D721Med (cell line): ENCODE data around the gene GALNT2.

Experiments used
- DNase-seq: peaks from one replicate; pipeline ENCODE4 v3.0.0; 2011; ENCODE audit warnings: low spot score; ENCODE audit not compliant: insufficient read length
- FAIRE-seq: peaks from 2 replicates; lab custom pipeline; 2011; peaks lifted over from hg19 to GRCh38; lab: Jason Lieb, UNC
- TF ChIP-seq, protein P1 (sequence below): IDR thresholded peaks from 2 replicates; pipeline ENCODE4 v1.5.1; 2012; ENCODE audit warnings: mild to moderate bottlenecking, control low read depth; ENCODE audit not compliant: insufficient read depth; ENCODE audit errors: missing control alignments

The GALNT2 gene

DNA sequence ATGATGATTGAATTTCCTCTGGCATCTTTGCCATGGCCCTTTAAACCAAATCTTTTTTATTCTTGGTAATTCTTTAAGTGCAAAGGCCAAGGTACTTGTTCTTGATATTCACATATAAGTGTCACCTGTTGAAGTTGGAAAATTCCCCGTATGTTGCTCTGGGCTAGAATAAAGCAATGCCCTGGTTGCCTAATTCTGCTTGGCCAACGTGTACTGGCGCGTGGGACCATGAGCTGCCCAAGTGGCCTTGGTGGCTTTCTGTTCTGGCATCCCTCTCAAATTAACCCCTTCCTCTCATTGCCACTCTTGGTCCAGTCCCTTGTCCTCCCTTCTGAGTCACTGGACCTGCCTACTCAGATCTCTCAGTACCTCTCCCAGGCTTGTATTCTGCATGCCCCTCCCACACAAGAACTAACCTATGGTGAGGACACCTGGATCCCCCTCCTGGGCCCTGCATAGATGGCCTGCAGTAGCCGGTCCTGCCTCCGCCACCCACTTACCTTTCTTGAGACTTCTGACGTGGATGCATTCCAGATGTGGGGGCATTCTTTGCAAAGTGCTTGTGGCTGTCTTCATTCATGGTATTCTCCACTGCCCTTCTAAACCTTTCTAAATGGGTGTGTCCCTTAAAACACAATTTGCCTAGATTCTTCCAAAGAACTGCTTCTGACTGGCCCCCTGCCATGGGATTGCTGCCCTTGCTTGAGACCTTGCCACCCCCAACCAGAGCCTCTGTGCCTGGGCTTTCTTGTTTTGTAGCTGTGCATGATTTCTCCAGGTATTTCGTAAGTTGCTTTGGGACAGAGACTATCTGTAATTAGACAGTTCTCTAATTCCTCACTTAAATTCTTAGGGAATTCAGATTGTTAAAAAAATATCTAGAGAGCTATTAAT lies 152.4 kb downstream of the GALNT2 start:
- TF ChIP-seq, protein P1, sequence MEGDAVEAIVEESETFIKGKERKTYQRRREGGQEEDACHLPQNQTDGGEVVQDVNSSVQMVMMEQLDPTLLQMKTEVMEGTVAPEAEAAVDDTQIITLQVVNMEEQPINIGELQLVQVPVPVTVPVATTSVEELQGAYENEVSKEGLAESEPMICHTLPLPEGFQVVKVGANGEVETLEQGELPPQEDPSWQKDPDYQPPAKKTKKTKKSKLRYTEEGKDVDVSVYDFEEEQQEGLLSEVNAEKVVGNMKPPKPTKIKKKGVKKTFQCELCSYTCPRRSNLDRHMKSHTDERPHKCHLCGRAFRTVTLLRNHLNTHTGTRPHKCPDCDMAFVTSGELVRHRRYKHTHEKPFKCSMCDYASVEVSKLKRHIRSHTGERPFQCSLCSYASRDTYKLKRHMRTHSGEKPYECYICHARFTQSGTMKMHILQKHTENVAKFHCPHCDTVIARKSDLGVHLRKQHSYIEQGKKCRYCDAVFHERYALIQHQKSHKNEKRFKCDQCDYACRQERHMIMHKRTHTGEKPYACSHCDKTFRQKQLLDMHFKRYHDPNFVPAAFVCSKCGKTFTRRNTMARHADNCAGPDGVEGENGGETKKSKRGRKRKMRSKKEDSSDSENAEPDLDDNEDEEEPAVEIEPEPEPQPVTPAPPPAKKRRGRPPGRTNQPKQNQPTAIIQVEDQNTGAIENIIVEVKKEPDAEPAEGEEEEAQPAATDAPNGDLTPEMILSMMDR: no peak
- DNase-seq (no peak), FAIRE-seq (no peak)

DNA sequence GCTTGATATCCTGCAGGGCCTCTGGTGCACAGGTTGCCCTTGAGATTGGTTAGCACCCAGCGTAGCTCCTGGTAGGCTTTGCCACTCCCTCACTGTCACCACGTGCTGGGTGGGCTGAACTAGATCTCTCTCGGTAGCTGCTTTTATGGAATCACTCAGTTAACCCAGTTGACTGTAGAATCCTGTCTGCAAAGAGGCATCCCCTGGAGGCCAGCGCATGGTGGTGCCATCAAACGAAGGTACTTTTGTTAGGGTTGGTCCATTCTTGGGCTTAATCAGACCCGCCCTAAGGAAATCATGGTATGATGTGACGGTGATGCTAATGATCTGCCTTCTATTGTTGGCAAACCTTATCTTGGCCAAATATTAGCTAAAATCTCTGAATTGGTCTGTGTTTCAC lies 153.4 kb downstream of the GALNT2 start:
- DNase-seq (no peak), FAIRE-seq (no peak)
- TF ChIP-seq, protein P1: no peak

DNA sequence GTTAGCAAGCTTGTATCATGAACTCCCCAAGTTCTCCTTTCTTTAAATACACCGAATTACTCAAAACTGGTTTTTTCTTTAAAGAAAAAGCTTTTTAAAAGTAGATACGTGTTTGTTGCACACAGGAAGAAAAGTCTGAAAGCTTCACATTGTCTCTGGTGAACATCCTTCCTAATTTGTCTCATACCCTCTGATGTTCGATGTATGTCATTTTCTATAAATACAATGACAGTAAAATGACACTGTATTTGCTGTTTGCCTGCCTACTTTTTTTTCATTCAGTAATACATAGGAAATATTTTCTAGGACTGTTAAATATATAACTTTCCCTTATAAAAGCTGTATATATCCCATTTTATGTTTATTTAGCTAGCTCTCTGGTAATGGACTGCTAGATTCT lies 153.9 kb downstream of the GALNT2 start:
- no peak for DNase-seq
- no peak for FAIRE-seq
- TF ChIP-seq, protein P1: no peak

DNA sequence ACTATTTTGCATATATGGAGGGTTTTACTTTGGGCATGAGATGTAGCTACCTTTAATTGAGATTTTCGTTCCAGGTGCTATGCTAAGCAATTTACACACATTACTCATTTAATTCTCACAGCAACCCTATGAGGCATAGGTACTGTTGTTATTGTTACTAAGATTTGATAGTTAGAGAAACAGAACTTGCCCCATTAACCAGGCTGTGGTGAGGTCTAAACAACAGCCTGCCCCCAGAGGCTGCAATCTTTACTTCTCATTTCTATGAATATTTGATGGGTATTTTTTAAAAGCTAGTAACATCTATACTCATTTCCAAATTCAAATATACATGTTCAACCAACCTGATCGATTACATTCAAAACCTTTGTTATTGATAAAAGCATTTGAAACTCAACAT lies 155.6 kb downstream of the GALNT2 start:
- DNase-seq (no peak), FAIRE-seq (no peak)
- TF ChIP-seq, protein P1: no peak

DNA sequence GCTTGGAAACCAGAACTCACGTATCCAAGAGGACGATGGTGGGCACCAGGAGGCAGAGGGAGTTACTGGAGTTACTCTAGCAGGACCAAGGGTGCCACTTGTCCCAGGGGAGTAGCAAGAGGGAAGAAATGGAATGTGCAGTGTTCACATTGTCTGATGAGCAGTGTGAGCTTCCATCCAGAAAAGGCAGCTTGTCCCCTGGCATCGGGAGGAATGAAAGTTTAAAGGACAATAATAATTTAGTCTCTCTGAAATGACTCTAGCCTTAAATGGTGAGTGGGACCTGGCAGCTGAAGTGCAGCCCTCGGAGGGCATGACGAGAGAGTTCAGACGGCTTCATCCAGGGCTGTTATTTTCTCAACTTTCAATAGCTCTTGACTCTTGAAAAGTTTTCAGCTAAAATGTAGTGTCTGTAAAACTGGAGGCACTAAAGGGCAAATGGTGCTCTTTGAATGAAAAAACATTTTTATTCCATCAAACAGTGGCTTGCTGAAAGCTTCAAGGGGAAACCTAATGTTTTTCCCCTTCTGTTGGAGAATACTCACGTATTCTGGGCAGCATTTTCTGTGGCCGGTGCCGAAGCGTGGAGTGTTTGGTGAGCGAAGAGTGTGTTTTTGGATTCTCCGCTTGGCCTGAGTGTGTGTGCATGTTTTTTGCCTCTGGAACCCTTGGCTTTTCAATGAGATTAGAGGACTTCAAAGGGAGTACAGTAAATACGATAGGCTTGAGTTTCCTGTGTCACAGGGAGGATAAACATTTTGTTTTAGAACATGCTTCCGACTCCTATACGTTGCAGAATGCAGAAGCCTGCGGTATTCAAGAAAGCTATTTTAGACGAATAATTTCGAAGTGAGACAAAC lies 157.3 kb downstream of the GALNT2 start:
- TF ChIP-seq, protein P1: no peak
- DNase-seq (no peak), FAIRE-seq (no peak)

DNA sequence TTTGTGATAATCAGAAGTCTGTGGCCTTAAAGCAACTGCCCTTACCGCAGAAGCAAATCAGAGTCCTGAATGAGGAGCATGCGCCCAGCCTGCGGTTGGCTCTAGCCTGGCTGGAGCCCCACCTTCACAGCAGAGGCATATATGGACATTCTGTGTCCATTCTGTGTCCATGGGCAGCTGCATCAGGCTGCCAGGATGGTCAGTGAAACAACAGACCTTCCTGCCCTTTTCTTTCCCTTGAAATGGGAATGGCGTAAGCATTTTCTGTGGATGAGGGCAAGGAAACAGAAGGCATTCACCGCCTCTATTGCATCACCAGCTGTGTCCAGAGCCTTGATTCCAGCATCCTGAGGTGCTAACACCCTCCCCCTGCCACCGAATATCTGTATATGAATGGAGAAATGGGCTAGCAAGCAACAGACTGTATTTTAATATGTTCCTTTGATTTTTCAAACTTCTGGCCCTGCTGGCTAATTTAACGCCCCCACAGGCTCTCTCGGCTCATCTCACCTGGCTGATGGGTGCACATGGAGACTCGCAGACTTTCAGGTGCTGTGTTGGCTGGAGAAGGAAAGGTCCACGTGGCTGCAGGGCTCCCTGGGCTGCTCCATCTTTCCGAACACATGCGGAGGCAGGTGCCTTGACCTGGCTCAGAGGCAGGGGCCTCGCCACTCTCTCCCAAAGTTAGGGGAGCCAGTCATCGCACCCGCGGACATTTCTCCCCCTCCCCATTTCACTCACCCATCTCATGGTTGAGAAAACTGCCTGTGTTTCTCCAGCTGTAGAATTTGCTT lies 159.2 kb downstream of the GALNT2 start:
- no peak for DNase-seq
- TF ChIP-seq, protein P1: no peak
- no peak for FAIRE-seq
